Measurements from ENCODE around the gene ZC3H7A. TPM values are rescaled to one million over a fixed set of nuclear protein-coding genes. Genes with fewer than 3 reads are reported as not detected.

Gene ZC3H7A
- total and polyA plus RNA-seq, 9 of the 15 experiments (the other 6 are each of a cell fraction or from before 2014, with no cell fraction given) = 19.8 to 49.1 (median 28.2) TPM

DNA sequence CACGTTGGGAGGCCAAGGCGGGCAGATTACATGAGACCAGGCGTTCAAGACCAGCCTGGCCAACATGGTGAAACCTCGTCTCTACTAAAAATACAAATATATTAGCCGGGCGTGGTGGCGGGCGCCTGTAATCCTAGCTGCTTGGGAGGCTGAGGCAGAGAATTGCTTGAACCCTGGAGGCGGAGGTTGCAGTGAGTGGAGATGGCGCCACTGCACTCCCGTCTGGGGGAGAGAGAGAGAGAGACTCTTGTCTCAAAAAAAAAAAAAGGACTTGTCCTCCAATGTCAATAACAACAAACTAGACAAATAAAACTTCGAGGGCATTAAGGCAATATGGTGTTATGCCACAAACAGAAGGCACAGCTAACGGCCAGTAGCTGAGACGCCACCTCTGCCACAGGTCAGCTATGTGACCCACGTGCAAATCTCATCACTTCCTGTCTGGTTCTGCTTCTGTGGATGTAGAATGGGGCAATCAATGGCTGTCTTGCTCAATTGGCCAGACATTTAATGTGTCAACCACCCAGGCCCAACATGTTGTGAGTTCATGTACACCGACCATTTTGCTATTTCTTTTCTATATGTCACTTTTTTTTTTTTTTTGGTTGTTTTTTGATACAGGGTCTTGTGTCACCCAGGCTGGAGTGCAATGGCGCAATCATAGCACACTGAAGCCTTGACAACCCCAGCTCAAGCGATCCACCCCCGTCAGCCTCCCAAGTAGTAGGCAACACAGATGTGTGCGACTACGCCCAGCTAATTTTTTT lies 53.6 kb downstream of the ZC3H7A start (continued):
- TF ChIP-seq ZKSCAN3 (CRISPR knock-in tag; IDR thresholded peaks at IDR 0.05) (no peak), KDM1A (IDR thresholded peaks at IDR 0.05) (peak; percentile 75 to 78), KLF6 (CRISPR knock-in tag; IDR thresholded peaks at IDR 0.05; ENCODE audit: borderline replicate concordance) (0 out of 2 replicates have a peak, but pooled peaks have one; percentile 30), CEBPB (tag; IDR thresholded peaks at IDR 0.05) (peak; percentile 96), EP400 (IDR thresholded peaks at IDR 0.05) (peak; percentile 64; the same call in 1 of the 2 replicates), NFRKB (IDR thresholded peaks at IDR 0.05; ENCODE audit: low read depth) (peak; percentile 75), DPF2 (IDR thresholded peaks at IDR 0.05) (0 out of 2 replicates have a peak, but pooled peaks have one; percentile 32), TFAM (CRISPR knock-in tag; conservative IDR thresholded peaks at IDR 0.05) (no peak), GTF2A2 (tag; IDR thresholded peaks at IDR 0.05) (0 out of 2 replicates have a peak, but pooled peaks have one; percentile 22), TRIM28 (IDR thresholded peaks at IDR 0.05) (peak; percentile 85), TCF7L2 (IDR thresholded peaks at IDR 0.05; ENCODE audit: low read depth, low read length) (no peak), ERF (CRISPR knock-in tag; IDR thresholded peaks at IDR 0.05) (0 out of 2 replicates have a peak, but pooled peaks have one; percentile 46)
- TF ChIP-seq, protein P1, sequence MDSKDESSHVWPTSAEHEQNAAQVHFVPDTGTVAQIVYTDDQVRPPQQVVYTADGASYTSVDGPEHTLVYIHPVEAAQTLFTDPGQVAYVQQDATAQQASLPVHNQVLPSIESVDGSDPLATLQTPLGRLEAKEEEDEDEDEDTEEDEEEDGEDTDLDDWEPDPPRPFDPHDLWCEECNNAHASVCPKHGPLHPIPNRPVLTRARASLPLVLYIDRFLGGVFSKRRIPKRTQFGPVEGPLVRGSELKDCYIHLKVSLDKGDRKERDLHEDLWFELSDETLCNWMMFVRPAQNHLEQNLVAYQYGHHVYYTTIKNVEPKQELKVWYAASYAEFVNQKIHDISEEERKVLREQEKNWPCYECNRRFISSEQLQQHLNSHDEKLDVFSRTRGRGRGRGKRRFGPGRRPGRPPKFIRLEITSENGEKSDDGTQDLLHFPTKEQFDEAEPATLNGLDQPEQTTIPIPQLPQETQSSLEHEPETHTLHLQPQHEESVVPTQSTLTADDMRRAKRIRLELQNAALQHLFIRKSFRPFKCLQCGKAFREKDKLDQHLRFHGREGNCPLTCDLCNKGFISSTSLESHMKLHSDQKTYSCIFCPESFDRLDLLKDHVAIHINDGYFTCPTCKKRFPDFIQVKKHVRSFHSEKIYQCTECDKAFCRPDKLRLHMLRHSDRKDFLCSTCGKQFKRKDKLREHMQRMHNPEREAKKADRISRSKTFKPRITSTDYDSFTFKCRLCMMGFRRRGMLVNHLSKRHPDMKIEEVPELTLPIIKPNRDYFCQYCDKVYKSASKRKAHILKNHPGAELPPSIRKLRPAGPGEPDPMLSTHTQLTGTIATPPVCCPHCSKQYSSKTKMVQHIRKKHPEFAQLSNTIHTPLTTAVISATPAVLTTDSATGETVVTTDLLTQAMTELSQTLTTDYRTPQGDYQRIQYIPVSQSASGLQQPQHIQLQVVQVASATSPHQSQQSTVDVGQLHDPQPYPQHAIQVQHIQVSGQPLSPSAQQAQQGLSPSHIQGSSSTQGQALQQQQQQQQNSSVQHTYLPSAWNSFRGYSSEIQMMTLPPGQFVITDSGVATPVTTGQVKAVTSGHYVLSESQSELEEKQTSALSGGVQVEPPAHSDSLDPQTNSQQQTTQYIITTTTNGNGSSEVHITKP (IDR thresholded peaks at IDR 0.05; ENCODE audit: partially characterized antibody) = peak; percentile 33
- TF ChIP-seq, protein P2, sequence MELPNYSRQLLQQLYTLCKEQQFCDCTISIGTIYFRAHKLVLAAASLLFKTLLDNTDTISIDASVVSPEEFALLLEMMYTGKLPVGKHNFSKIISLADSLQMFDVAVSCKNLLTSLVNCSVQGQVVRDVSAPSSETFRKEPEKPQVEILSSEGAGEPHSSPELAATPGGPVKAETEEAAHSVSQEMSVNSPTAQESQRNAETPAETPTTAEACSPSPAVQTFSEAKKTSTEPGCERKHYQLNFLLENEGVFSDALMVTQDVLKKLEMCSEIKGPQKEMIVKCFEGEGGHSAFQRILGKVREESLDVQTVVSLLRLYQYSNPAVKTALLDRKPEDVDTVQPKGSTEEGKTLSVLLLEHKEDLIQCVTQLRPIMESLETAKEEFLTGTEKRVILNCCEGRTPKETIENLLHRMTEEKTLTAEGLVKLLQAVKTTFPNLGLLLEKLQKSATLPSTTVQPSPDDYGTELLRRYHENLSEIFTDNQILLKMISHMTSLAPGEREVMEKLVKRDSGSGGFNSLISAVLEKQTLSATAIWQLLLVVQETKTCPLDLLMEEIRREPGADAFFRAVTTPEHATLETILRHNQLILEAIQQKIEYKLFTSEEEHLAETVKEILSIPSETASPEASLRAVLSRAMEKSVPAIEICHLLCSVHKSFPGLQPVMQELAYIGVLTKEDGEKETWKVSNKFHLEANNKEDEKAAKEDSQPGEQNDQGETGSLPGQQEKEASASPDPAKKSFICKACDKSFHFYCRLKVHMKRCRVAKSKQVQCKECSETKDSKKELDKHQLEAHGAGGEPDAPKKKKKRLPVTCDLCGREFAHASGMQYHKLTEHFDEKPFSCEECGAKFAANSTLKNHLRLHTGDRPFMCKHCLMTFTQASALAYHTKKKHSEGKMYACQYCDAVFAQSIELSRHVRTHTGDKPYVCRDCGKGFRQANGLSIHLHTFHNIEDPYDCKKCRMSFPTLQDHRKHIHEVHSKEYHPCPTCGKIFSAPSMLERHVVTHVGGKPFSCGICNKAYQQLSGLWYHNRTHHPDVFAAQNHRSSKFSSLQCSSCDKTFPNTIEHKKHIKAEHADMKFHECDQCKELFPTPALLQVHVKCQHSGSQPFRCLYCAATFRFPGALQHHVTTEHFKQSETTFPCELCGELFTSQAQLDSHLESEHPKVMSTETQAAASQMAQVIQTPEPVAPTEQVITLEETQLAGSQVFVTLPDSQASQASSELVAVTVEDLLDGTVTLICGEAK (IDR thresholded peaks at IDR 0.05) = 0 out of 2 replicates have a peak, but pooled peaks have one; percentile 37
- TF ChIP-seq, protein P2 (CRISPR knock-in tag; IDR thresholded peaks at IDR 0.05) = no peak
- TF ChIP-seq, protein P3, sequence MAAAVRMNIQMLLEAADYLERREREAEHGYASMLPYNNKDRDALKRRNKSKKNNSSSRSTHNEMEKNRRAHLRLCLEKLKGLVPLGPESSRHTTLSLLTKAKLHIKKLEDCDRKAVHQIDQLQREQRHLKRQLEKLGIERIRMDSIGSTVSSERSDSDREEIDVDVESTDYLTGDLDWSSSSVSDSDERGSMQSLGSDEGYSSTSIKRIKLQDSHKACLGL (CRISPR knock-in tag; IDR thresholded peaks at IDR 0.05; ENCODE audit: borderline replicate concordance, poor library complexity, severe bottlenecking) = no peak
